22Rv1 (cell line): ENCODE measurements around the gene LPAR1.

Experiments
- H3K27ac ChIP-seq: fragments of 450-650 bp; 2 replicates; pipeline ENCODE4 v1.5.1; 2017
- CTCF ChIP-seq: fragments of 450-650 bp; IDR thresholded peaks from 2 replicates; pipeline ENCODE4 v1.5.1; 2017; ENCODE audit warnings: mild to moderate bottlenecking
- ZFX ChIP-seq: fragments of 450-650 bp; IDR thresholded peaks from 2 replicates; pipeline ENCODE4 v1.6.1; 2017; ENCODE audit warnings: antibody characterized with exemption, borderline replicate concordance

Gene LPAR1

GRCh38 chr9:110919609-110920008 lies 118.7 kb downstream of the LPAR1 start:
- H3K27ac ChIP-seq, result no peak overlapping the region

GRCh38 chr9:110919050-110919435 lies 119.2 kb downstream of the LPAR1 start:
- no peak overlapping the region for H3K27ac ChIP-seq
- no peak for TF ChIP-seq ZFX
- TF ChIP-seq CTCF, result no peak

More at GRCh38 chr9:110919609-110920008, 118.7 kb downstream of the LPAR1 start:
- no peak for TF ChIP-seq ZFX
- no peak for TF ChIP-seq CTCF

GRCh38 chr9:110918316-110919049 lies 119.8 kb downstream of the LPAR1 start:
- no peak for TF ChIP-seq CTCF
- TF ChIP-seq ZFX, result no peak
- no peak overlapping the region for H3K27ac ChIP-seq

- no peak for TF ChIP-seq CTCF
- no peak for TF ChIP-seq ZFX
- H3K27ac ChIP-seq, result no peak overlapping the region
These were observed 121.9 kb downstream of the LPAR1 start for GRCh38 chr9:110916403-110916802.

GRCh38 chr9:110912419-110913291 lies 125.6 kb downstream of the LPAR1 start:
- H3K27ac ChIP-seq, result no peak overlapping the region

GRCh38 chr9:110911659-110912418 lies 126.4 kb downstream of the LPAR1 start:
- no peak overlapping the region for H3K27ac ChIP-seq
- TF ChIP-seq CTCF (no peak), ZFX (no peak)

More at GRCh38 chr9:110912419-110913291, 125.6 kb downstream of the LPAR1 start:
- TF ChIP-seq ZFX (no peak), CTCF (no peak)
